ENCODE results near the gene PALM2AKAP2. TPM values are rescaled to one million over a fixed set of nuclear protein-coding genes. Genes with fewer than 3 reads are reported as not detected.

PALM2AKAP2 gene
- total RNA-seq, 2 experiments from 2014 or later: not detected

- Histone ChIP-seq H3K36me3 (ENCODE audit: insufficient read depth, low read length) (no peaks in the 10 kb centered on the region), H3K4me1 (ENCODE audit: insufficient read depth, low read length) (no peaks in the 10 kb centered on the region), H3K9me3 (ENCODE audit: control insufficient read depth in 1 of 2, insufficient read depth in 1 of 2, low read length in 2 of 2) (peaks cover 0 to 7% of the 10 kb centered on the region in 2 experiments), H3K27me3 (ENCODE audit: control insufficient read depth in 1 of 2, insufficient read depth in 2 of 2, low read length in 2 of 2) (peaks cover 19 to 33% of the 10 kb centered on the region in 2 experiments), H3K4me3 (ENCODE audit: low read length) (no peak overlapping the region), H3K27ac (ENCODE audit: low read depth in 1 of 2, low read length in 2 of 2) (no peak overlapping the region)
- Mint-ChIP-seq H3K36me3 (ENCODE audit: low read depth) (no peaks in the 10 kb centered on the region), H3K4me3 (no peak overlapping the region), H3K27me3 (peaks cover 56% of the 10 kb centered on the region), H3K4me1 (ENCODE audit: low read depth) (no peaks in the 10 kb centered on the region), H3K9me3 (no peaks in the 10 kb centered on the region), H3K27ac (no peak overlapping the region)
- DNase-seq (no peak), ATAC-seq (ENCODE audit: poor library complexity) (no peak)
- TF ChIP-seq CTCF (IDR thresholded peaks at IDR 0.05): no peak
- CTCF ChIA-PET: no interaction called here
- intact Hi-C loops (cut with DNase I, micrococcal nuclease): no loop called here
- POLR2A ChIA-PET: no interaction called here
Measured at GRCh38 chr9:109781541-109782197, 1.7 kb downstream of the PALM2AKAP2 start.

GRCh38 chr9:109787735-109788134 lies 7.7 kb downstream of the PALM2AKAP2 start:
- intact Hi-C loops (cut with DNase I, micrococcal nuclease): no loop called here
- no peak overlapping the region for H3K4me3 Mint-ChIP-seq
- ATAC-seq (ENCODE audit: poor library complexity) (no peak), DNase-seq (no peak)
- H3K9me3 Mint-ChIP-seq: no peaks in the 10 kb centered on the region
- H3K36me3 Mint-ChIP-seq (ENCODE audit: low read depth): no peaks in the 10 kb centered on the region
- H3K4me1 Mint-ChIP-seq (ENCODE audit: low read depth): no peaks in the 10 kb centered on the region
- Histone ChIP-seq H3K36me3 (ENCODE audit: insufficient read depth, low read length) (no peaks in the 10 kb centered on the region), H3K27ac (ENCODE audit: low read depth in 1 of 2, low read length in 2 of 2) (no peak overlapping the region), H3K9me3 (ENCODE audit: control insufficient read depth in 1 of 2, insufficient read depth in 1 of 2, low read length in 2 of 2) (no peaks in the 10 kb centered on the region), H3K27me3 (ENCODE audit: control insufficient read depth in 1 of 2, insufficient read depth in 2 of 2, low read length in 2 of 2) (no peaks in the 10 kb centered on the region), H3K4me1 (ENCODE audit: insufficient read depth, low read length) (no peaks in the 10 kb centered on the region), H3K4me3 (ENCODE audit: low read length) (no peak overlapping the region)
- CTCF ChIA-PET: no interaction called here
- H3K27me3 Mint-ChIP-seq: peaks cover 20% of the 10 kb centered on the region
- POLR2A ChIA-PET: no interaction called here
- no peak overlapping the region for H3K27ac Mint-ChIP-seq
- no peak for TF ChIP-seq CTCF (IDR thresholded peaks at IDR 0.05)

GRCh38 chr9:109789556-109789955 lies 9.6 kb downstream of the PALM2AKAP2 start:
- H3K27ac ChIP-seq (ENCODE audit: low read depth in 1 of 2, low read length in 2 of 2): no peak overlapping the region
- Mint-ChIP-seq H3K36me3 (ENCODE audit: low read depth) (no peaks in the 10 kb centered on the region), H3K27me3 (peaks cover 13% of the 10 kb centered on the region), H3K4me3 (no peak overlapping the region), H3K9me3 (no peaks in the 10 kb centered on the region), H3K27ac (no peak overlapping the region), H3K4me1 (ENCODE audit: low read depth) (no peaks in the 10 kb centered on the region)
- DNase-seq (no peak), ATAC-seq (ENCODE audit: poor library complexity) (no peak)
- no peaks in the 10 kb centered on the region for H3K27me3 ChIP-seq (ENCODE audit: control insufficient read depth in 1 of 2, insufficient read depth in 2 of 2, low read length in 2 of 2)
- H3K9me3 ChIP-seq (ENCODE audit: control insufficient read depth in 1 of 2, insufficient read depth in 1 of 2, low read length in 2 of 2): no peaks in the 10 kb centered on the region
- H3K4me1 ChIP-seq (ENCODE audit: insufficient read depth, low read length): no peaks in the 10 kb centered on the region
- H3K4me3 ChIP-seq (ENCODE audit: low read length): no peak overlapping the region
- intact Hi-C loops (cut with DNase I, micrococcal nuclease): no loop called here
- POLR2A ChIA-PET: no interaction called here
- no peak for TF ChIP-seq CTCF (IDR thresholded peaks at IDR 0.05)
- CTCF ChIA-PET: no interaction called here
- H3K36me3 ChIP-seq (ENCODE audit: insufficient read depth, low read length): no peaks in the 10 kb centered on the region

Measured in CD4-positive, alpha-beta T cell (primary cell).